Measurements from ENCODE around the gene MRPS15.

DNA sequence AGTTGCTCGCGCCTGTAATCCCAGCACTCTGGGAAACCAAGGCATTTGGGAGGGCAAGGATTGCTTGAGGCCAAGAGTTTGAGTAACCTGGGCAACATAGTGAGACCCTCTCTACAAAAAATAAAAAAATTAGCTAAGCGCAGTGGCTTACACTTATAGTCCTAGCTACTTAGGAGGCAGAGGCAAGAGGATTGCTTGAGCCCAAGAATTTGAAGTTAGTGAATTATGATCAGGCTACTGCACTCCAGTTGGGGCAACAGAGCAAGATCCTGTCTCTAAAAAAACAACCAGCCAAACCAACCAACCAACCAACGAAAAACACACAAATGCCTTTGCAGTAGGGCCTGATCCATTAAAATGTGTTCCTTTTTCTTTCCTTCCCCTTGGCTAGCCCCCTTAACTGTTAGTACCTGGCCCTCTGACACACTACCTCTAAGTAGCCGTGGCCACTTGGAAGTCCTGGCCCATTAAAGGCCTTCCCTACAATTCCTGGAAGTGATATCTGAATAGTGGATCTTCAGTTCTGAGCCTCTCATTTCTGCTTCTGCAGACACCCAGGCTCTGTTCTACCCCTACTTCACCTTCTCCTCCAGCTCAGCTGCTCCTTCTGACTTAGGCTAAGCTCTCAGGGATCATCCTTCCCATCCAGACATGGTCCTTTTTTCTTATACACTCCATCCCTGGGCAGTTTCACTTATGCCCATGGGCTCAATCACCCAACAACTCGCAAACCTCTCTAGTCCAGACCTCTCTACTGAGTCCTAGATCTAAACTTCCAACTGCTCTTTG lies 10.4 kb downstream of the MRPS15 start:
- no peak for TF ChIP-seq EZH2phosphoT487 (IDR thresholded peaks at IDR 0.05; ENCODE audit: borderline replicate concordance, low read length)
- TF ChIP-seq, protein P1, sequence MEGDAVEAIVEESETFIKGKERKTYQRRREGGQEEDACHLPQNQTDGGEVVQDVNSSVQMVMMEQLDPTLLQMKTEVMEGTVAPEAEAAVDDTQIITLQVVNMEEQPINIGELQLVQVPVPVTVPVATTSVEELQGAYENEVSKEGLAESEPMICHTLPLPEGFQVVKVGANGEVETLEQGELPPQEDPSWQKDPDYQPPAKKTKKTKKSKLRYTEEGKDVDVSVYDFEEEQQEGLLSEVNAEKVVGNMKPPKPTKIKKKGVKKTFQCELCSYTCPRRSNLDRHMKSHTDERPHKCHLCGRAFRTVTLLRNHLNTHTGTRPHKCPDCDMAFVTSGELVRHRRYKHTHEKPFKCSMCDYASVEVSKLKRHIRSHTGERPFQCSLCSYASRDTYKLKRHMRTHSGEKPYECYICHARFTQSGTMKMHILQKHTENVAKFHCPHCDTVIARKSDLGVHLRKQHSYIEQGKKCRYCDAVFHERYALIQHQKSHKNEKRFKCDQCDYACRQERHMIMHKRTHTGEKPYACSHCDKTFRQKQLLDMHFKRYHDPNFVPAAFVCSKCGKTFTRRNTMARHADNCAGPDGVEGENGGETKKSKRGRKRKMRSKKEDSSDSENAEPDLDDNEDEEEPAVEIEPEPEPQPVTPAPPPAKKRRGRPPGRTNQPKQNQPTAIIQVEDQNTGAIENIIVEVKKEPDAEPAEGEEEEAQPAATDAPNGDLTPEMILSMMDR (IDR thresholded peaks at IDR 0.05; ENCODE audit: low read depth, low read length, poor library complexity, severe bottlenecking): no peak
